Choroid plexus epithelial cell (primary cell): ENCODE measurements around the gene CUL1.
A peak's percentile ranks its signal among the peaks of the same experiment; 100 is the strongest.

ENCODE experiments used
- DNase-seq: peaks from one replicate; pipeline ENCODE4 v3.0.0-alpha.2; 2010; ENCODE audit warnings: low read depth
- H3K4me3 ChIP-seq: 2 replicates; pipeline ENCODE4 v1.5.1; 2011; ENCODE audit warnings: low read depth, mild to moderate bottlenecking, control low read depth, low read length, moderate library complexity
- CTCF ChIP-seq: conservative IDR thresholded peaks from 2 replicates; pipeline ENCODE4 v1.5.1; 2011; ENCODE audit warnings: low read depth, mild to moderate bottlenecking, control low read depth, inconsistent platforms, low read length, moderate library complexity

CUL1 gene

GRCh38 chr7:148723846-148724245 is 25.1 kb downstream of the CUL1 start:
- no peak overlapping the region for H3K4me3 ChIP-seq
- no peak for TF ChIP-seq CTCF
- peak; percentile 51 for DNase-seq

- H3K4me3 ChIP-seq, result no peak overlapping the region
- no peak for DNase-seq
- TF ChIP-seq CTCF, result no peak
Measured at GRCh38 chr7:148726385-148726784, 27.7 kb downstream of the CUL1 start.

GRCh38 chr7:148727501-148728278 is 29.0 kb downstream of the CUL1 start:
- no peak overlapping the region for H3K4me3 ChIP-seq
- no peak for TF ChIP-seq CTCF
- no peak for DNase-seq

GRCh38 chr7:148729984-148730733 is 31.5 kb downstream of the CUL1 start:
- DNase-seq, result peak; percentile 41
- H3K4me3 ChIP-seq, result no peak overlapping the region
- no peak for TF ChIP-seq CTCF

- DNase-seq, result no peak
- no peak for TF ChIP-seq CTCF
- no peak overlapping the region for H3K4me3 ChIP-seq
Measured at GRCh38 chr7:148732862-148733261, 34.2 kb downstream of the CUL1 start.

GRCh38 chr7:148733496-148733895 is 34.8 kb downstream of the CUL1 start:
- no peak for DNase-seq
- no peak for TF ChIP-seq CTCF
- no peak overlapping the region for H3K4me3 ChIP-seq

- no peak for DNase-seq
- TF ChIP-seq CTCF, result no peak
Measured at GRCh38 chr7:148735141-148735540, 36.4 kb downstream of the CUL1 start.

More at GRCh38 chr7:148735141-148735540, 36.4 kb downstream of the CUL1 start:
- no peak overlapping the region for H3K4me3 ChIP-seq
